DND-41 (cell line): ENCODE measurements around the gene CYP11A1.

ENCODE experiments used
- ATAC-seq: fragments of 200-7000 bp; cut with Tn5 transposase; 3 replicates; pipeline ENCODE4 v1.9.1; 2021; ENCODE audit warnings: low read depth; ENCODE audit not compliant: insufficient read depth
- DNase-seq: peaks from one replicate; pipeline ENCODE4 v3.0.0-alpha.2; 2020
- H2AFZ ChIP-seq: 2 replicates; pipeline ENCODE4 v1.6.0; 2012; ENCODE audit warnings: low read depth, low read length
- H3K27ac ChIP-seq: 2 replicates; pipeline ENCODE4 v1.5.1; 2012; ENCODE audit warnings: low read length, inconsistent platforms
- H3K27me3 ChIP-seq: fragments of 200-600 bp; sonication (generic); 2 replicates; pipeline ENCODE4 v1.6.0; 2012; ENCODE audit warnings: low read length, mild to moderate bottlenecking, inconsistent platforms; ENCODE audit not compliant: insufficient read depth, poor library complexity
- H3K36me3 ChIP-seq: 2 replicates; pipeline ENCODE4 v1.5.1; 2012; ENCODE audit warnings: low read length, inconsistent platforms; ENCODE audit not compliant: insufficient read depth
- H3K4me1 ChIP-seq: 2 replicates; pipeline ENCODE4 v1.5.1; 2012; ENCODE audit warnings: mild to moderate bottlenecking, low read length; ENCODE audit not compliant: insufficient read depth
- H3K4me2 ChIP-seq: 2 replicates; pipeline ENCODE4 v1.6.0; 2012; ENCODE audit warnings: mild to moderate bottlenecking, moderate library complexity, low read length, inconsistent platforms; ENCODE audit not compliant: insufficient read depth
- H3K4me3 ChIP-seq, 2 experiments: fragments of 200-600 bp in 1 of 2; shearing (Covaris generic) in 1 of 2; 2 replicates each; pipeline ENCODE4 v1.5.1; 2012 to 2016; ENCODE audit warnings: inconsistent platforms in 2 of 2, low read length in 2 of 2, mild to moderate bottlenecking in 2 of 2, low read depth in 1 of 2, moderate library complexity in 1 of 2
- H3K79me2 ChIP-seq: 2 replicates; pipeline ENCODE4 v1.6.0; 2012; ENCODE audit warnings: low read length, inconsistent platforms; ENCODE audit not compliant: insufficient read depth
- H3K9ac ChIP-seq: 2 replicates; pipeline ENCODE4 v1.6.0; 2012; ENCODE audit warnings: low read depth, mild to moderate bottlenecking, inconsistent platforms, low read length, moderate library complexity
- H3K9me3 ChIP-seq: 2 replicates; pipeline ENCODE4 v1.5.1; 2012; ENCODE audit warnings: low read length, moderate library complexity, mild to moderate bottlenecking, inconsistent platforms; ENCODE audit not compliant: insufficient read depth, severe bottlenecking
- H4K20me1 ChIP-seq: 2 replicates; pipeline ENCODE4 v1.6.0; 2012; ENCODE audit warnings: low read length; ENCODE audit not compliant: insufficient read depth
- EZH2 ChIP-seq: IDR thresholded peaks from 3 replicates; pipeline ENCODE4 v1.6.1; 2012; ENCODE audit warnings: borderline replicate concordance, low read depth, mild to moderate bottlenecking, moderate library complexity, low read length, inconsistent platforms; ENCODE audit not compliant: severe bottlenecking
- TF ChIP-seq, protein P1 (sequence below): IDR thresholded peaks from 2 replicates; pipeline ENCODE4 v1.5.1; 2012; ENCODE audit warnings: borderline replicate concordance, low read length, moderate library complexity, mild to moderate bottlenecking; ENCODE audit not compliant: poor library complexity, severe bottlenecking; ENCODE audit errors: extremely low read depth

The CYP11A1 gene

DNA sequence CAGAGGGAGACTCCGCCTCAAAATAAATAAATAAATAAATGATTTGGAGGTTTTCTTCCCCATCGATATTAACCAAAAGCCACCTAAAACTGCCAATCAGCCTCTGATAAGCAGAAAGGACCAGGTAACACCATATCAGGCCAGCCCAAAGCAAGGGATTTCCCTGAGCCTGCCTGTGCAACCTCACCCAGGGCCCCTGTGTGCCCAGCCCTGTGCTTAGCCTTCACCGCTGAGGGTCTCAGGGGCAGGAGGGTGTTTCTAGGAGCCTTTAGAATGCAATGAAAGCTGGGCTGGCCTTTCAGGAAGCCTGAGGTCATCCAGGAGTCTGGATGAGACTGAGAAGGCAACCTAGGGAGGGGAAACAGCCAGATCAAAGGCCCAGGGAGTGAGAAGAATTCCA, 35.4 kb downstream of the CYP11A1 start:
- Histone ChIP-seq H4K20me1 (no peaks in the 10 kb centered on the region), H3K36me3 (no peaks in the 10 kb centered on the region), H3K27me3 (peaks cover 7% of the 10 kb centered on the region), H3K4me2 (no peak overlapping the region), H3K9ac (no peak overlapping the region), H3K4me3 (no peak overlapping the region), H3K9me3 (no peaks in the 10 kb centered on the region), H2AFZ (no peak overlapping the region), H3K4me1 (no peaks in the 10 kb centered on the region), H3K27ac (no peak overlapping the region), H3K79me2 (no peaks in the 10 kb centered on the region)
- ATAC-seq, result no peak
- DNase-seq, result no peak
- TF ChIP-seq, protein P1, sequence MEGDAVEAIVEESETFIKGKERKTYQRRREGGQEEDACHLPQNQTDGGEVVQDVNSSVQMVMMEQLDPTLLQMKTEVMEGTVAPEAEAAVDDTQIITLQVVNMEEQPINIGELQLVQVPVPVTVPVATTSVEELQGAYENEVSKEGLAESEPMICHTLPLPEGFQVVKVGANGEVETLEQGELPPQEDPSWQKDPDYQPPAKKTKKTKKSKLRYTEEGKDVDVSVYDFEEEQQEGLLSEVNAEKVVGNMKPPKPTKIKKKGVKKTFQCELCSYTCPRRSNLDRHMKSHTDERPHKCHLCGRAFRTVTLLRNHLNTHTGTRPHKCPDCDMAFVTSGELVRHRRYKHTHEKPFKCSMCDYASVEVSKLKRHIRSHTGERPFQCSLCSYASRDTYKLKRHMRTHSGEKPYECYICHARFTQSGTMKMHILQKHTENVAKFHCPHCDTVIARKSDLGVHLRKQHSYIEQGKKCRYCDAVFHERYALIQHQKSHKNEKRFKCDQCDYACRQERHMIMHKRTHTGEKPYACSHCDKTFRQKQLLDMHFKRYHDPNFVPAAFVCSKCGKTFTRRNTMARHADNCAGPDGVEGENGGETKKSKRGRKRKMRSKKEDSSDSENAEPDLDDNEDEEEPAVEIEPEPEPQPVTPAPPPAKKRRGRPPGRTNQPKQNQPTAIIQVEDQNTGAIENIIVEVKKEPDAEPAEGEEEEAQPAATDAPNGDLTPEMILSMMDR, result no peak
- no peak for TF ChIP-seq EZH2

GRCh38 chr15:74330861-74331408, 36.5 kb downstream of the CYP11A1 start:
- Histone ChIP-seq H3K27ac (no peak overlapping the region), H3K27me3 (peaks cover 7% of the 10 kb centered on the region), H3K36me3 (no peaks in the 10 kb centered on the region), H3K9ac (no peak overlapping the region), H3K4me1 (no peaks in the 10 kb centered on the region), H2AFZ (no peak overlapping the region), H3K4me3 (no peak overlapping the region), H3K4me2 (no peak overlapping the region), H3K79me2 (no peaks in the 10 kb centered on the region), H4K20me1 (no peaks in the 10 kb centered on the region), H3K9me3 (no peaks in the 10 kb centered on the region)
- no peak for DNase-seq
- ATAC-seq, result no peak
- TF ChIP-seq, protein P1, result no peak
- no peak for TF ChIP-seq EZH2

GRCh38 chr15:74328331-74329056, 39.0 kb downstream of the CYP11A1 start:
- H3K79me2 ChIP-seq, result no peaks in the 10 kb centered on the region
- no peaks in the 10 kb centered on the region for H3K9me3 ChIP-seq
- DNase-seq, result no peak
- H3K36me3 ChIP-seq, result no peaks in the 10 kb centered on the region
- TF ChIP-seq, protein P1, result no peak
- no peak for TF ChIP-seq EZH2
- H3K4me1 ChIP-seq, result no peaks in the 10 kb centered on the region
- H3K27me3 ChIP-seq, result peaks cover 9% of the 10 kb centered on the region
- H2AFZ ChIP-seq, result no peak overlapping the region
- H3K4me3 ChIP-seq, result no peak overlapping the region
- no peak overlapping the region for H3K27ac ChIP-seq
- H3K9ac ChIP-seq, result no peak overlapping the region
- H3K4me2 ChIP-seq, result no peak overlapping the region
- no peak for ATAC-seq
- H4K20me1 ChIP-seq, result no peaks in the 10 kb centered on the region
